GM19324 (cell line): ENCODE data around the gene ASB4.
"Not testable (repeated sequence)": the region's sequence is repeated elsewhere in the genome, so short reads cannot be mapped to it uniquely, and the experiment has no call there.

Source experiments
- ATAC-seq: cut with Tn5 transposase; IDR thresholded peaks from one replicate; pipeline ENCODE4 v1.9.1; 2021; ENCODE audit warnings: mild to moderate bottlenecking, moderate library complexity; ENCODE audit not compliant: unreplicated experiment, low FRiP score

ASB4 gene, protein sequence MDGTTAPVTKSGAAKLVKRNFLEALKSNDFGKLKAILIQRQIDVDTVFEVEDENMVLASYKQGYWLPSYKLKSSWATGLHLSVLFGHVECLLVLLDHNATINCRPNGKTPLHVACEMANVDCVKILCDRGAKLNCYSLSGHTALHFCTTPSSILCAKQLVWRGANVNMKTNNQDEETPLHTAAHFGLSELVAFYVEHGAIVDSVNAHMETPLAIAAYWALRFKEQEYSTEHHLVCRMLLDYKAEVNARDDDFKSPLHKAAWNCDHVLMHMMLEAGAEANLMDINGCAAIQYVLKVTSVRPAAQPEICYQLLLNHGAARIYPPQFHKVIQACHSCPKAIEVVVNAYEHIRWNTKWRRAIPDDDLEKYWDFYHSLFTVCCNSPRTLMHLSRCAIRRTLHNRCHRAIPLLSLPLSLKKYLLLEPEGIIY

DNA sequence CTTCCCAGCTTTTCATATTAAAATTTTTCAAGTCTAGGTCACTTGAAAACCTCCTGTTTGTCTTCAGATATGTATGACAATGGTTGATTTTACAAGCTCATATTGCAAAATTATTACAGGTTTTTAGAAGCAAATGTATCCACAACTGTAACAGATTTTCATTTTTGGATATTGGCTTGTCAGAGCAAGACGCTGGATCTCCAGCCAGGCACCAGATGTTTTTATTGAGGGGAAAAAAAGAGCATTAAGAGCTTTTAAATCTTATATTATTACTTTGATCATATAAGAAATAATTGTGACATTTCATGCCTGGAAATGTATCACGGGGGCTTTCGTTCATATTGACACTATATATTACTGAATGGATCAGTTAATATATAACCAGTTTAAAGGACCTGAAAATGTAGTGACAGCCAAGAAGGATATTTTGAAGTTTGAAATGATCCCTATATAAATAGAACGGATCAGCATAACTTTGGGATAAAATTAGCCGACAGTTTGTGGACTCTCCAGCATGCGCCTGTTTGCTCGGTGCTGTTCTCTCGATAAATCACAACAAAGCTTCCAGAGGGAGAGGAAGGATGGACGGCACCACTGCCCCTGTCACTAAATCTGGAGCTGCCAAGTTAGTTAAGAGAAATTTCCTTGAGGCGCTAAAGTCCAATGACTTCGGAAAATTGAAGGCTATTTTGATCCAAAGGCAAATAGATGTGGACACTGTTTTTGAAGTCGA is at the start of gene ASB4:
ASB4 (plus strand) TSS at position 553 of the 733 bp plus-strand sequence; CDS start at position 582, 29 bp downstream.
- no peak for ATAC-seq

- ATAC-seq, result no peak
Measured at GRCh38 chr7:95436407-95436806, 49.3 kb upstream of the ASB4 start.

- no peak for ATAC-seq
Measured at GRCh38 chr7:95440394-95441038, 45.2 kb upstream of the ASB4 start.

DNA sequence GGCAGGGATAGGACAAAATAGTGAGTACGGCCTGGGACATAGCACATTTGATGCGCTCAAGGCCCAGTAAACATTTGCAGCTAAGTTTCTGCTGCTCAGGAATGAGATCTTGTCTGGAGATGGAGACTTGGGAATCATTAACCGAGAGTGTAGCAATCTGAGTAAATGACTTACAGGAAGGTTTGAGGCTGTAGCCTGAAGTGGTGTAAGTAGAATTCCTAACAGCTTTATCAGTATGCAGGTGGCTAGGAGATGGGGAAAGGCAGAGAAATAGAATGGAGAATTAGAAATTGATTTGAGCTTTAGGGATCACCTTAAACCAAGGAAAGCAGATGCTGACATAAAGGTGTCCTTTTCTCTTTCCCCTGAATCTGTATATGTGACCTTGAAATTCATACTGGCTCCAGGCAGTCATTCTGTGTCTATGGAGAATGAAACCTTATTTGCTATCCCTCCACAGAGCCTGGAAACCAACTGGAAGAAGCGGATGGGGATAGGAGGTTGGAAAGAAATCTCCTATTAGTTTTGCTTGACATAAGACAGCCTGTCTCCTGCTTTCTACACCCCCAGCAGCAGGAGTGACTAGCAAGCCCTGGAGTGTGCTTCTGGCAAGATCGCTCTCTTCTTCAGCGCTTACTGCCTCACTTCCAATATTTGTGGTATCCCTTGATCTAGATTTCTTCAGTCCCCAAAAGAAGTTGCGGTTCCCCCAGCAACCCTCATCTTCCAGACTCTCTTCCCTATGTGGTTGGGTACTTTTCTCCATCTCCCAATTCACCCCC is 44.5 kb upstream of the ASB4 start:
- ATAC-seq, result no peak

- no peak for ATAC-seq
Measured at GRCh38 chr7:95444796-95445195, 40.9 kb upstream of the ASB4 start.

GRCh38 chr7:95446618-95447017 is 39.1 kb upstream of the ASB4 start:
- no peak for ATAC-seq

DNA sequence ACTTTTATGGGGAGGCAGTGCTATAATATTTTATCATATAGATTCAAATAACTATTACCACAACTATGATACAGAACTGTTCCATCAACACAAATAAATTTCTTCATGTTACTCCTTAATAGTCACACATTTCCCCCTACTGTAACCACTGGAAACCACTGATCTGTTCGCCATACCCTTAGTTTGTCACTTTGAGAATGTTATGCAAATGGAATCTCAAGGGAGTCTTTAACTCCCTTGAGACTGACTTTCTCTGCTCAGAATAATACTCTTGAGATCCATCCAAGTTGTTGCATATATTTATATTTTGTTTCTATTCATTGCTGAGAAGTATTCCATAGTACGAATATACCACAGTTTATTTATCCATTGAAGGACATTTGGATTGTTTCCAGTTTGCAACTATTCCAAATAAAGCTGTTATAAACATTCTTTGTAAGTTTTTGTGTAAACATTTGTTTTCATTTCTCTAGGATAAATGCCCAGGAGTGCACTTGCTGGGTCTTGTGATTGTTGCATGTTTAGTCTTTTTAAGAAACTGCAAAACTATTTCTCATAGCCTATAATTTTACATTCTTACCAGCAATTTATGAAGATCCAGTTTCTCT is 31.2 kb upstream of the ASB4 start:
- ATAC-seq, result no peak

DNA sequence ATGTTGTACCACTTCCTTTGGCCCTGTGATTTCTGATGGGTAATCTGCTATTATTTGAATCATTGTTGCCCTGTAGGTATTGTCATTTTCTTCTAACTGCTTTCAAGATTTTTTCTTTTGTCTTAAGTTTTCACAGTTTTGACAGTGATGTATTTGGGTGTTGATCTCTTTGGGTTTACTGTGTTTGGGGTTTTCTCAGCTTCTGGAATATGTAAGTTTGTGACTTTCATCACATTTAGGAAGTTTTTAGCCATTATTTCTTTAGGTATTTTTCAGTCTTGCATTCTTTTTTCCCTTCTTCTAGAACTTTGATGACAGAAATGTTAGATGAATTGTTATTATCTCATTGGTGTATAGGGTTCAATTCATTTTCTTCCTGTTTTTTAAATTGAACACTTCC is 27.8 kb upstream of the ASB4 start:
- no peak for ATAC-seq

- not testable (repeated sequence) for ATAC-seq
Measured at GRCh38 chr7:95460653-95461052, 25.1 kb upstream of the ASB4 start.

DNA sequence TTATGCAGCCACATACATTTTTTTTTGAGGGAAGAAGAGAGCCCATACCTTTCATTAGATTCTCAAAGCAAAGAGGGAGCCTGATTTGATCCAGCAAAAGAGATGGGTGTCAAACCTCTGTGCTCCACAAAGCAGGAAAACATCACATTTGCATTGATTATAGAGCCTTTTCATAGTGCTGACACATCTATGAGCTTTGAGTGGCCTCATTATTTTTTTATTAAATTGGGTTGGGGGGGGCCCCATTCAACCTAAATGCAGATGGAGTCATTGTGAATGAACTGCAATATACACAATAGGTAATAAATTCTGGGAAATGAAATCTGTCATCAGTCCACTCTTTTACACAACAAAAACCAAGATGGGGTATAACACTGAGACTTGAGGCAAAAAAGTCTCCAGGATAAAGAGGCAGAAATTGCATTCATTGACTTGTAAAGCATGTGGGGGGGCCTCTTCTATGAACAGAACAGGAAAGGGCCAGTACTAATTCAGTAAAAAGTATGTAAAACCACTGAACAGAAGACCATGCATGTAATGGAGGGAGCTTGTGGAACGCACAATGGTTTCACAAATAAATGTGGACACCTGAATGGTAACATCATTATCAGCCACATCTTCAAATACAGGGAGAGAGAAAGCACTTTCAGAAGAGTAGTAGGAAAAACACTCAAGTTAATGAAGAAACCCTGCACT is 17.7 kb upstream of the ASB4 start:
- ATAC-seq, result no peak

DNA sequence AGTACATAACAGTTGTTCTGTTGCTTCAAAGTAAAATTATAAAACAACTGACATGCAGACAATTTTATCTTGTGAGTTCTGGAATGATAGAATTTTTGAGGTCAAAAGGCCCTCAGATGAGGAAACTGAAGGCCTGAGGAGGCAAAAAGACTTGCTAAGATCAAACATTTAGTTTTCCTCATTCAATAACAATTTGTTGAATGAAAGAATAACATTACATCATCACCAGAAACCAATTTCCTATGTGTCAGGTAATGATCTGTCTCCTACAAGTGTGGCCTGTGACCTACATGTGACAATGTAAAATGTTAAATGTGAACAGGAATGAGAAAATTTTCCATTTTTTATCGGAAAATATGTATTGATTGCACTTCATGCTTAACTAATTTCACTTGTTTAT is 16.6 kb upstream of the ASB4 start:
- ATAC-seq, result no peak

- no peak for ATAC-seq
Measured at GRCh38 chr7:95469848-95470247, 15.9 kb upstream of the ASB4 start.

GRCh38 chr7:95470452-95470851 is 15.3 kb upstream of the ASB4 start:
- peak; percentile 95 for ATAC-seq

GRCh38 chr7:95471071-95471470 is 14.7 kb upstream of the ASB4 start:
- no peak for ATAC-seq

- no peak for ATAC-seq
Measured at GRCh38 chr7:95472581-95473161, 13.1 kb upstream of the ASB4 start.

DNA sequence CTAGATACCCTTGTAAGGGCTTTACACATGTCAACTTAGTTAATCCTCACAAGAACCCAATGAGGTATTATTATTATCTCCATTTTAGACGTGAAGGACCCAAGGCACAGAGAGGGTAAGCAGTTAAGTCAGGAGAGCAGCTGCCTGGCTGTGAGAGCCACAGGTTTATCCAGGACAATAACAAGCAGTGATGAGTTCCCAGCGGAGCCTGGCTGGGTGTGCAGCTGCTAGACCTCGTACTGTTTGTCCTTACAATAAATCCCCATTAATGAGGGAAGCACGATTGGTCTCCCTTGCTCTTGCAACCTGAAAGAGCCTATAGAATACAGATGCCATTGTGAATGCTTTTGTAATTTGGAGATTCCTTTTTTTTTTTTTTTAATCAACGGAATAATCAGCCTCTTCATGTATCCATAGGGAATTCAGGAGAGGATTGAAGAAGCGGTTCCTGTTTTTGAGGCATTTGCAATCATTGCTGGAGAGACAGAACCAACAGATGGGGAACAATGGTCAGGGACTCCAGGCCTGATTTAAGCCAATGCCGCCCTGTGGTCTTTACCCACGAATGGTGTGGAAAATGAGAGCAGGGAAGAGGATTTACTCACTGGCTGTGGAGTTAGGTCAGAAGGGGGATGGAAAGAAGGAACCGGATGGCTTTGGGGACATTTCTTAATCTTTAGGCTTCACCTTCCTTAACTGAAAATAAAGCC is 12.3 kb upstream of the ASB4 start:
- ATAC-seq, result no peak

DNA sequence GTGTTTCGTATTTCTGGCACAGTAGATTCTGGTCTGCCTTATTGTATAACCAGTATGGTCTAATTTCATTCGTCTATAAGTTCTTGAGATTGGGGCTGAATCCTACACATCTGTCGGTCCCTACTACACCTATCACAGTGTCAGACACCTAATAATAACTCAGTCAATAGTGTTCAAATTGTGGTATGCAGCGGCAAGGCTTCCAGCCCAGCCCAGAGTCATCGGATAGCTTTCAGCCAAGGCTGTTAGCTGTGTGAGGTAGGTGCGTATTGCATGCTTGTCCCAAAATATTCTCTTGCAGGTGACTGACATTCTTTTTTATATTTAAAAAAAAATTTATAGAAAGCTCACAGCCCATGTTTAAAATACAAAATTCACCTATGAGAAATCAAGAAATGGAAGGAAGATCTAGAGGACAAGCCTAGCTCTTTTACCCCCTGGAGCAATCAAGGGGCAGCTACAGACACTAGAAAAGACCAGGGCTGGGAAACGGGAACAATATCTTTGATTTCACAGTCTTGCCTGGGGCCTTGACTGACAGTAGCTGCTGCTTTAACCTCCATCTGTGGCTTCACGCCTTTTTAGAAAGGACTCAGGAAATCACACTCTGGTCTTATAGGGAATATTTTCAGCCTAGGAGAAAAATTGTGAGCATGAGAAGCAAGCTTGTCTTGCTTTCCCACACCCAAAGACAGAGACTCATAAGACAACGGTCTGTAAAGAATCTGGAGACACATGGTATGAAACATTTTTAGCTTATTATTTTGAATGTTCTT is 9.5 kb upstream of the ASB4 start:
- no peak for ATAC-seq
